GM12873 (cell line): ENCODE data around the gene CLASP1.

ENCODE experiments used
- CTCF ChIP-seq: IDR thresholded peaks from 2 replicates; pipeline ENCODE4 v1.5.1; 2012; ENCODE audit warnings: low read depth, mild to moderate bottlenecking, moderate library complexity, low read length, control low read depth; ENCODE audit not compliant: insufficient read depth; ENCODE audit errors: missing control alignments

Gene CLASP1

GRCh38 chr2:121626777-121627524, 22.3 kb downstream of the CLASP1 start:
- TF ChIP-seq CTCF, result no peak

- no peak for TF ChIP-seq CTCF
These were observed 23.3 kb downstream of the CLASP1 start for GRCh38 chr2:121625953-121626352.

GRCh38 chr2:121617042-121617599, 32.1 kb downstream of the CLASP1 start:
- TF ChIP-seq CTCF, result no peak

GRCh38 chr2:121613774-121614173, 35.5 kb downstream of the CLASP1 start:
- no peak for TF ChIP-seq CTCF

GRCh38 chr2:121613152-121613551, 36.1 kb downstream of the CLASP1 start:
- TF ChIP-seq CTCF, result no peak

- no peak for TF ChIP-seq CTCF
These were observed 37.2 kb downstream of the CLASP1 start for GRCh38 chr2:121611730-121612705.

GRCh38 chr2:121608967-121609366, 40.3 kb downstream of the CLASP1 start:
- no peak for TF ChIP-seq CTCF
